HUES64 (cell line): ENCODE measurements around the gene CD163L1.

ENCODE experiments used
- H3K27ac ChIP-seq: 2 replicates; pipeline ENCODE4 v1.7.0; 2013; ENCODE audit warnings: low read depth, low read length, inconsistent platforms
- H3K27me3 ChIP-seq: 2 replicates; pipeline ENCODE4 v1.6.1; 2013; ENCODE audit warnings: mild to moderate bottlenecking, low read length; ENCODE audit not compliant: insufficient read depth
- H3K36me3 ChIP-seq: 2 replicates; pipeline ENCODE4 v1.6.1; 2013; ENCODE audit warnings: mild to moderate bottlenecking, low read length; ENCODE audit not compliant: insufficient read depth
- H3K4me1 ChIP-seq: 2 replicates; pipeline ENCODE4 v1.6.1; 2013; ENCODE audit warnings: mild to moderate bottlenecking, low read length, moderate library complexity; ENCODE audit not compliant: insufficient read depth
- H3K4me3 ChIP-seq: 2 replicates; pipeline ENCODE4 v1.5.1; 2013; ENCODE audit warnings: mild to moderate bottlenecking, low read length, moderate library complexity
- H3K9ac ChIP-seq: 2 replicates; pipeline ENCODE4 v1.6.1; 2013; ENCODE audit warnings: mild to moderate bottlenecking, low read depth, low read length
- H3K9me3 ChIP-seq: 2 replicates; pipeline ENCODE4 v1.6.1; 2013; ENCODE audit warnings: low read depth, low read length; ENCODE audit not compliant: insufficient read depth
- WGBS: fragments of 150-250, 120-280 bp; methylation state at CpG from one replicate; pipeline ENCODE4 v1.1.7; 2013; ENCODE audit warnings: missing lambda C conversion rate; 5-methylcytosine and 5-hydroxymethylcytosine counted together

The CD163L1 gene

GRCh38 chr12:7403466-7403865 is 40.5 kb downstream of the CD163L1 start:
- H3K4me3 ChIP-seq, result no peak overlapping the region
- no peaks in the 10 kb centered on the region for H3K9me3 ChIP-seq
- no peaks in the 10 kb centered on the region for H3K27me3 ChIP-seq
- no peaks in the 10 kb centered on the region for H3K36me3 ChIP-seq
- 94% methylated on average over 7 of the region's 7 CpGs for WGBS
- H3K4me1 ChIP-seq, result no peaks in the 10 kb centered on the region
- no peak overlapping the region for H3K27ac ChIP-seq
- no peak overlapping the region for H3K9ac ChIP-seq

- Histone ChIP-seq H3K27ac (no peak overlapping the region), H3K9ac (no peak overlapping the region), H3K9me3 (no peaks in the 10 kb centered on the region), H3K4me1 (no peaks in the 10 kb centered on the region), H3K36me3 (no peaks in the 10 kb centered on the region), H3K4me3 (no peak overlapping the region), H3K27me3 (no peaks in the 10 kb centered on the region)
- 89% methylated on average over 1 of the region's 1 CpG for WGBS
Observed at GRCh38 chr12:7399089-7399488, 44.9 kb downstream of the CD163L1 start.

- H3K27me3 ChIP-seq, result no peaks in the 10 kb centered on the region
- H3K27ac ChIP-seq, result no peak overlapping the region
- no peaks in the 10 kb centered on the region for H3K4me1 ChIP-seq
- H3K36me3 ChIP-seq, result no peaks in the 10 kb centered on the region
- no peak overlapping the region for H3K9ac ChIP-seq
- H3K4me3 ChIP-seq, result no peak overlapping the region
- H3K9me3 ChIP-seq, result no peaks in the 10 kb centered on the region
- WGBS, result 95% methylated on average over 3 of the region's 3 CpGs
Observed at GRCh38 chr12:7396418-7396817, 47.5 kb downstream of the CD163L1 start.

GRCh38 chr12:7395950-7396349 is 48.0 kb downstream of the CD163L1 start:
- Histone ChIP-seq H3K9me3 (no peaks in the 10 kb centered on the region), H3K27ac (no peak overlapping the region), H3K36me3 (no peaks in the 10 kb centered on the region), H3K4me1 (no peaks in the 10 kb centered on the region), H3K9ac (no peak overlapping the region), H3K4me3 (no peak overlapping the region), H3K27me3 (no peaks in the 10 kb centered on the region)
- 93% methylated on average over 5 of the region's 5 CpGs for WGBS

GRCh38 chr12:7387289-7387688 is 56.7 kb downstream of the CD163L1 start:
- H3K9ac ChIP-seq, result no peak overlapping the region

GRCh38 chr12:7383157-7383556 is 60.8 kb downstream of the CD163L1 start:
- Histone ChIP-seq H3K27ac (no peak overlapping the region), H3K9me3 (0 out of 2 replicates have a peak, but pooled peaks cover 4% of the 10 kb centered on the region), H3K4me1 (no peaks in the 10 kb centered on the region), H3K27me3 (no peaks in the 10 kb centered on the region), H3K9ac (no peak overlapping the region), H3K36me3 (no peaks in the 10 kb centered on the region), H3K4me3 (no peak overlapping the region)
- 92% methylated on average over 1 of the region's 1 CpG for WGBS

More at GRCh38 chr12:7387289-7387688, 56.7 kb downstream of the CD163L1 start:
- no peaks in the 10 kb centered on the region for H3K27me3 ChIP-seq
- H3K4me1 ChIP-seq, result no peaks in the 10 kb centered on the region
- no peak overlapping the region for H3K4me3 ChIP-seq
- no CpG with 5 or more reads among the region's 1 CpG for WGBS
- H3K27ac ChIP-seq, result no peak overlapping the region
- 0 out of 2 replicates have a peak, but pooled peaks cover 4% of the 10 kb centered on the region for H3K9me3 ChIP-seq
- H3K36me3 ChIP-seq, result no peaks in the 10 kb centered on the region

GRCh38 chr12:7376196-7376595 is 67.8 kb downstream of the CD163L1 start:
- no peaks in the 10 kb centered on the region for H3K36me3 ChIP-seq
- no peak overlapping the region for H3K4me3 ChIP-seq
- no peaks in the 10 kb centered on the region for H3K9me3 ChIP-seq
- no peak overlapping the region for H3K9ac ChIP-seq
- H3K27me3 ChIP-seq, result no peaks in the 10 kb centered on the region
- H3K27ac ChIP-seq, result no peak overlapping the region
- WGBS, result no CpG with 5 or more reads among the region's 1 CpG
- H3K4me1 ChIP-seq, result no peaks in the 10 kb centered on the region

- Histone ChIP-seq H3K36me3 (no peaks in the 10 kb centered on the region), H3K9me3 (no peaks in the 10 kb centered on the region), H3K4me1 (no peaks in the 10 kb centered on the region), H3K27me3 (no peaks in the 10 kb centered on the region), H3K27ac (no peak overlapping the region), H3K4me3 (no peak overlapping the region), H3K9ac (no peak overlapping the region)
- 91% methylated on average over 3 of the region's 3 CpGs for WGBS
Observed at GRCh38 chr12:7375145-7375543, 68.8 kb downstream of the CD163L1 start.

- H3K4me3 ChIP-seq, result no peak overlapping the region
- H3K36me3 ChIP-seq, result no peaks in the 10 kb centered on the region
- no peaks in the 10 kb centered on the region for H3K27me3 ChIP-seq
- WGBS, result 70% methylated on average over 17 of the region's 17 CpGs
- no peak overlapping the region for H3K27ac ChIP-seq
- H3K4me1 ChIP-seq, result no peaks in the 10 kb centered on the region
- no peaks in the 10 kb centered on the region for H3K9me3 ChIP-seq
- no peak overlapping the region for H3K9ac ChIP-seq
Observed at GRCh38 chr12:7374423-7375144, 69.4 kb downstream of the CD163L1 start.

- H3K9ac ChIP-seq, result no peak overlapping the region
- H3K4me3 ChIP-seq, result no peak overlapping the region
- H3K9me3 ChIP-seq, result no peaks in the 10 kb centered on the region
- WGBS, result 93% methylated on average over 6 of the region's 6 CpGs
- H3K27me3 ChIP-seq, result no peaks in the 10 kb centered on the region
- H3K36me3 ChIP-seq, result no peaks in the 10 kb centered on the region
- H3K4me1 ChIP-seq, result no peaks in the 10 kb centered on the region
- no peak overlapping the region for H3K27ac ChIP-seq
Observed at GRCh38 chr12:7373226-7373625, 70.7 kb downstream of the CD163L1 start.

- WGBS, result 87% methylated on average over 8 of the region's 10 CpGs
- Histone ChIP-seq H3K27me3 (no peaks in the 10 kb centered on the region), H3K4me3 (no peak overlapping the region), H3K9me3 (no peaks in the 10 kb centered on the region), H3K27ac (no peak overlapping the region), H3K4me1 (no peaks in the 10 kb centered on the region), H3K36me3 (no peaks in the 10 kb centered on the region), H3K9ac (no peak overlapping the region)
Observed at GRCh38 chr12:7369274-7369729, 74.7 kb downstream of the CD163L1 start.

- H3K4me3 ChIP-seq, result no peak overlapping the region
- H3K36me3 ChIP-seq, result no peaks in the 10 kb centered on the region
- WGBS, result 86% methylated on average over 3 of the region's 3 CpGs
- H3K9ac ChIP-seq, result no peak overlapping the region
- no peaks in the 10 kb centered on the region for H3K4me1 ChIP-seq
- H3K9me3 ChIP-seq, result peaks cover 5% of the 10 kb centered on the region; the same call in 1 of the 2 replicates
- no peak overlapping the region for H3K27ac ChIP-seq
- no peaks in the 10 kb centered on the region for H3K27me3 ChIP-seq
Observed at GRCh38 chr12:7362734-7363133, 81.2 kb downstream of the CD163L1 start.
